Hippocampal formation (tissue), 2 donors: ENCODE data around the gene FBXL4.

Experiments used
- DNase-seq, 2 donors: peaks; one replicate each; lab custom pipeline; 2025; lab: John Stamatoyannopoulos, UW

FBXL4 gene

DNA sequence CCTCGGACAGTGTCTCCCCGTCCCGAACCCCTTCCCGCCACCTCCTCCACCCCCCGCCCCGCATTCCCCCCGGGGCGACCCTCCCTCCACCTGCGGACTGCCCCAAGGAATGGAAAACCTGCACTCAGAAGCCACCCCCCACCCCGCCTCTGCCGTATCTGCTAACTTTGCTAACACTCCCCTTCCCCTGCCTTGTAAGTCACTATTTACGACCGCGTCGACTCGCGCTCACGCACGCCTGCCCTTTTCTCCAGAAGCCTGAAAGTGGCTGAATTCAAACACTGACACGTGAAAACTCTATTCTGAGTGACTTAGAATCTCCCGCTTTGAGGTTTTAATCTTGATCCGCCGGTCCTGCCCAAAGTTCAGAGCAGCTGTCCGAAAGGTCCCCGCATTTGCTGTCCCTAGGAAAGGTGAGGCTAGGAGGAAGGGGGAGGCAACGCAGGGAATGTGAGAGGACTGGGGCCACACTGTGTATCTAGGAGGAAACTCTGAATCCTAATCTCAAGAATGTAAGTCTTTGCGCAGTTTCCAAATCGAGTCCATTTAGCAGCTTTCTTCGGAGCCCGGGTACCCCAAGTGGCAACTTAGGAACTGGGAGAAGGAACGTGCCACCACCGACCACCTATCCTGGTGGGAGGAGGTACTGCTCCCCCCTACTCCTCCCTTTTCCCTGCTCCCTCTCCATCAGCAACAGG, 122.7 kb downstream of the FBXL4 start:
- DNase-seq, result no peak

DNA sequence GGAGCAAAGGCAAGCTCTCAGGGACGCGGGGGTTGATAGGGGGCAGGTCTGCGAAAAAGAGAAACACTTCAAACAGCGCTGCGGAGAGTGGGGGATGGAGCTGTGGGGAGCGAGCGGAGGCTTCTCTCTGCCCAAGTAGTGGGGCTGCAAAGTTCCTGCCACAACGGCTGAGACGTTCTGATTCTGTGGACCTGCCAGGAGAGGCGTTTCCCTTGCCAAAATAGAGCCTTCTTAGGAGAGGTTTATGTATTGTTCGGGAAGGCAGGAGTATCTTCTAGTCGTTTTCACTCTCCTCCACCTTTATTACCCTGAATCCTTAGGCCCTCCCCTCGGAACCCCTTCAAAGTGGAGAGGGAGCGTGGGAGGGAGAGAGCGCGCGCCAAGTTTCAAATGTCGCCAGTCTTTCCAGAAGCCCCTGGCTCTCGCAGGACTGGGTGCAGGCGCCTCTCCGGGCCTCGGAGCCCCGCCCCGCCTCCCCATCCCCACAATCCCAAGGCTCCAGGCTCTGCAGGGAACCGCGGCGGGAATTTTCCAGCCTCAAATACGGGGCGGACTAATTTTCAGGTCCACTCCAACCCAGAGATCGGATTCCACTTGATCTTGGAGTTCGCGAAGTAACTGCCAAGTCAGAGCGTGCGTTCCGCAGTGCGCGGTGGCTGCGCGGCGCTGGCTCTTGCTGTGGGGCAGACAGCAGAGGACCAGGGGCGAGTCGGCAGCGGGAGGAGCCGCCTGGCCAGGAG, 123.4 kb downstream of the FBXL4 start:
- no peak for DNase-seq

DNA sequence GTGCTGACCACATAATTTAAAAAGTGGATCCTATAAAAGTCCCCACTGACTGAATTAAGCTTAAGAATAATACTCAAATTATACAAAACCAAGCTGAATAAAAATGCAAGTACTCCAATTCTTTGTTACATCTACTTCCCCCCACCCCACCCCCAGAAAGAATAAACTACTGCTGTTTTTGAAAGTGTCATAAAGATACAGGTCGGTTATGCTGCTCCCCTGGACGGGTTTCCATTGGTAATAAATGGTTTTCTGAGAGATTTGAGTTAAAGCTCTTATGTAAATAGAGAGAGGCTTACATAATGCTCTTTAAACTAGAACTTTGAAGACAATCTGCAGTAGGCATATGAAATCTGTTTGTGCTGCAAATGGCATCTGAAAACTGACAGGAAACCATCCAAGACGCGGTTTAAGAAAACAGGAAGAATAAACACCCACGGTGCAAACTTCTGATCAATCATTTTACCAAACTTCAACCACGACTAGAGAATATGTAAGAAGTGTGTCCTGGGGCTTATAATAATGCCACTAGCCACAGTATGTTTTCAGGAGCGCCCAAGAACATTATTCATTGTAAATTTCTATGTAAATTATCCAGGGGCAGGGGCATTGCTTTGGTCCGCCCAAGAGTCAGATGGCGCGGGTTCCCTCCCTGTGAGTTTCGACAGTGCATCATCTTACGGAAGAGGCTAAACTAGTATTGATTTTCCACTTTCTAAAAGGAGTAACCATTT, 124.2 kb downstream of the FBXL4 start:
- DNase-seq, result no peak

DNA sequence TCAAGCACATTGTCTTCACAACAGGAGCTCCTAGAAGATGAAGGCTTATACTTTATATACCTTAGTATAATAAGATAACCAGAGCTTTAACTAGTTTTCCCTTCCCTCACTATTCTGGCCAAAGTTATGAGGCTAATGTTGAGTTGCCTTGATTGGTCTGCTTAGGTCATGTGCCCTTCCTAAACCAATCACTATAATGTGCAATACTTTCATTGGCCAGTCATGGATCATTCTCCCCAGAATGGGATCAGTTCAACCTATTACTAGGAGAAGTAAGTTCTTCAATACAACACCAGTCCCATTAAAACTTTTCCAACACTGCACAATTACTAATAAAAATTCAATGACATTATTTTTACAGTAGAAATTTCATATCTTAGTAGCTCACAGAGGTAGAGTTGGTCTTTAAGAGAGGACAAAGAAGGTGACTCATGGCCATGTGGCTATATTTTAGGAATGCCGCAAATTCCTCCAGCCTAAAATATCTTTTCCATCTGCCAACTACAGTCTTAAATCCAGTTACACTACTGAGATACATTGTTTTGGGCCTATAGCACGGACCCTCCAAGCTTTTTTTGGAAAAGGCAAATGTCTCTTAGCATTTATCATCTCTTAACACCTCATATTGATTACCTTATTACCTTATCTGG, 125.9 kb downstream of the FBXL4 start:
- DNase-seq, result no peak
